Retinal pigment epithelial cell (primary cell): ENCODE data around the gene ACTG2.
"Not testable (repeated sequence)": the region's sequence is repeated elsewhere in the genome, so short reads cannot be mapped to it uniquely, and the experiment has no call there.

Source experiments
- DNase-seq: peaks from one replicate; pipeline ENCODE4 v3.0.0-alpha.2; 2010; ENCODE audit warnings: low read depth
- H3K4me3 ChIP-seq: 2 replicates; pipeline ENCODE4 v1.5.1; 2011; ENCODE audit warnings: mild to moderate bottlenecking, low read length, control low read depth, moderate library complexity
- TF ChIP-seq, protein P1 (sequence below): conservative IDR thresholded peaks from 2 replicates; pipeline ENCODE4 v1.5.1; 2011; ENCODE audit warnings: low read depth, low read length, control low read depth, inconsistent platforms

The ACTG2 gene

DNA sequence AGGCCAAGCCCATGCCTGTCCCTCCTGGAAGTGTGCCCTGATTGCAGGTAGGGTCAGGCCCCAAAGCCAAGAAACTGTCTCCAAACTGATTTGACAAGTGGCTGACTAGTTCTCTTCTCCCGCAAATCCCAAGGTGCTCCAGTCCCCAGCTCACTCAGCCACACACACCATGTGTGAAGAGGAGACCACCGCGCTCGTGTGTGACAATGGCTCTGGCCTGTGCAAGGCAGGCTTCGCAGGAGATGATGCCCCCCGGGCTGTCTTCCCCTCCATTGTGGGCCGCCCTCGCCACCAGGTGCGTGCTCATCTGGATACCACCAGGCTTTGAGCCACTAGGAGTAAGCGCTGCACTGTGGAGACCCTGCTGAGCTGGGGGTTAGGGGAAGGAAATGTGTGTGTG is 8.3 kb downstream of the ACTG2 start:
- no peak for DNase-seq
- no peak overlapping the region for H3K4me3 ChIP-seq
- TF ChIP-seq, protein P1, sequence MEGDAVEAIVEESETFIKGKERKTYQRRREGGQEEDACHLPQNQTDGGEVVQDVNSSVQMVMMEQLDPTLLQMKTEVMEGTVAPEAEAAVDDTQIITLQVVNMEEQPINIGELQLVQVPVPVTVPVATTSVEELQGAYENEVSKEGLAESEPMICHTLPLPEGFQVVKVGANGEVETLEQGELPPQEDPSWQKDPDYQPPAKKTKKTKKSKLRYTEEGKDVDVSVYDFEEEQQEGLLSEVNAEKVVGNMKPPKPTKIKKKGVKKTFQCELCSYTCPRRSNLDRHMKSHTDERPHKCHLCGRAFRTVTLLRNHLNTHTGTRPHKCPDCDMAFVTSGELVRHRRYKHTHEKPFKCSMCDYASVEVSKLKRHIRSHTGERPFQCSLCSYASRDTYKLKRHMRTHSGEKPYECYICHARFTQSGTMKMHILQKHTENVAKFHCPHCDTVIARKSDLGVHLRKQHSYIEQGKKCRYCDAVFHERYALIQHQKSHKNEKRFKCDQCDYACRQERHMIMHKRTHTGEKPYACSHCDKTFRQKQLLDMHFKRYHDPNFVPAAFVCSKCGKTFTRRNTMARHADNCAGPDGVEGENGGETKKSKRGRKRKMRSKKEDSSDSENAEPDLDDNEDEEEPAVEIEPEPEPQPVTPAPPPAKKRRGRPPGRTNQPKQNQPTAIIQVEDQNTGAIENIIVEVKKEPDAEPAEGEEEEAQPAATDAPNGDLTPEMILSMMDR, result no peak

DNA sequence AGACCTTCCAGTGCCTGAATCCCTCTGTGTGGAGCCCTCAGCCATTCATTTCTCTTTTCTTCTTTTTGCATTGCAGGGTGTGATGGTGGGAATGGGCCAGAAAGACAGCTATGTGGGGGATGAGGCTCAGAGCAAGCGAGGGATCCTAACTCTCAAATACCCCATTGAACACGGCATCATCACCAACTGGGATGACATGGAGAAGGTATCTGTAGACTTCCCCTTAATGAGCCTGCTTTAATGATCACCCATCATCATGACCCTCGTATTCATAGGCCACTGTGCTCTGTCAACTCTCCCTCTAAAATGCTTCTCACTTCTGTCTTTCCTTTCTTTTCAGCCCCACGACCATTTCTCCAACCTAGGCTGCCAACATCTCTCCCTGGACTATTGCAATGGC is 9.5 kb downstream of the ACTG2 start:
- TF ChIP-seq, protein P1, result no peak
- H3K4me3 ChIP-seq, result no peak overlapping the region
- no peak for DNase-seq

DNA sequence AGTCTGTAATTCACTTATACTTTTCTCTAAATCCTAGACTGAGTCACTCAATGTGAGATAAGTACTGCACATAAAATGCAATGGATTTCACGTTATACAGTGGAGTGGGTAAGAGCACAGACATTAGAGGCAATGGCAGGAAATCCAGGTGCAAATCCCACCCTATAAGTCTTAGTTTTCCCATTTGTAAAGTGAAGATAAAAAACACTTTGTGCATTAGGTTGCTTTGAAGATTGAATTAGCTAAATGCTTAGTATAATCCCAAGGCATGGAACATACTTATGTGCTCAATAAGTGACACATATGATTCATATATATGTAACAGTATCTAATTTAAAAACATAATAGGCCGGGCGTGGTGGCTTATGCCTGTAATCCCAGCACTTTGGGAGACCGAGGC is 10.5 kb downstream of the ACTG2 start:
- no peak for DNase-seq
- TF ChIP-seq, protein P1, result no peak

DNA sequence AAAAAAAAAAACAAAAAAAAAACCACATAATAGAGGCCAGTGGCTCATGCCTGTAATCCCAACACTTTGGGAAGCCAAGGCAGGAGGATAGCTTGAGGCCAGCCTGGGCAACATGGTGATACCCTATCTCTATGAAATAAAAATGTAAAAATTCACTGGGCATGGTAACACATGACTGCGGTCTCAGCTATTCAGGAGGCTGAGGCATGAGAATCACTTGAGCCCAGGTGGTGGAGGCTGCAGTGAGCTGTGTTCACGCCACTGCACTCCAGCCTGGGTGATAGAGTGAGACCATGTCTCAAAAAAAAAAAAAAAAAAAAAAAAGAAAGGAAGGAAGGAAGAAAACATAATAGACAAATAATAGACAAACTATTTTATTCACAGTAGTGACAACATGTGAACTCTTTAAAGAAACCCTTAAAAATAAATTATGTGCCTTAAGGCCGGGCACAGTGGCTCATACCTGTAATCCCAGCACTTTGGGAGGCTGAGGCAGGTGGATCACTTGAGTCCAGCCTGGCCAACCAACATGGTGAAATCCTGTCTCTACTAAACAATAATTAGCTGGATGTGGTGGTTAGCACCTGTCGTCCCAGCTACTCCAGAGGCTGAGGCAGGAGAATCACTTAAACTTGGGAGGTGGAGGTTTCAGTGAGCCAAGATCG is 11.3 kb downstream of the ACTG2 start:
- DNase-seq, result not testable (repeated sequence)

More for the DNA sequence above, 10.5 kb downstream of the ACTG2 start:
- no peak overlapping the region for H3K4me3 ChIP-seq

DNA sequence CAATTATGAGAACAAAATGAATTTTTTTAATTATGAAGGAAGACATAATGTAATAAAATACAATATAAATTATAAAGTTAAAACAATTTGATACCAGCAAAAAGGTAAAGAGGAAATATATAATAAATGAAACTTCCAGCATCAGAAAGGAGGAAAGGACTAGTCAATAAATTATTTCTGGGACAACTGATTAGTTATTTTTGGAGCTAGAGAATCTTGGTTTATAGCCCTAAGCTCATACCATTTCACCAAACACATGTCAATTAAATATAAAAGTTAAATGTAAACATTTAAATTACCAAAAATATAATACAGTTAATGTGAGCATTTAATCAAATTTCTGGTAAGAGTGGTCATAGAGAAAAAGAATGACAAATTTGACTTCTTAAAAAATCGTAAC is 12.1 kb downstream of the ACTG2 start:
- no peak overlapping the region for H3K4me3 ChIP-seq
- DNase-seq, result no peak
- TF ChIP-seq, protein P1, result no peak

More for the DNA sequence above, 11.3 kb downstream of the ACTG2 start:
- H3K4me3 ChIP-seq, result not testable (repeated sequence)

DNA sequence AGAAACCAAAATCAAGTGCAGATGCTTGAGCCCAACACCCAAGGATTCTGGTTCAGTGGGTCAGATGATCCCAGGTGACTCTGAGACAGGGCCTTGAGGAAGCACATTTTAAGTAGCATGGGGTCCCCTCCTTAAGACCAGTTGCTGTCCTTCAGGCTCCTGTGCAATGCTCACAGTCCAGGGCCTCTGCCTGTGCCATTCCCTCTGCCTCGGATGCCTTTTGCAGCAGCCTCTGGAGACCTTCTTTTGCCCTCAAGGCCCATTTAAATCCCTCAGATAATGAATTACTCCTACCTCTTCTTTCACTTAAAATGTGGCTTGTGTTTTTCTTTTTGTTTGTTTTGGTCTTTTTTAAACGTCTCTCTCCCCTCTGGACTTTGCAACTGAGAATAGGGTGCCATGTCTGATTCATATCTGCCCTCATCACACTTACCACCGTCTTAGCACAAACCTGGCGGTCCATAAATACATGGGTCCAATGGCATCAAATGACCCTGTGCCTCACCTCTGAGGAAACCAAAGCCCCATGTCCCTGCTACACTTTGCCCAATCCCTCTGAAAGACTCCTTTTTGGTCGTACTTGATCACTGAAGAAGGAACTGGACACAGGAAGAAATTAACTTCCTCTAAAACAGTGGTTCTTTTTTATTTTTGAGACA is 14.2 kb downstream of the ACTG2 start:
- no peak overlapping the region for H3K4me3 ChIP-seq
- TF ChIP-seq, protein P1, result no peak
- no peak for DNase-seq

DNA sequence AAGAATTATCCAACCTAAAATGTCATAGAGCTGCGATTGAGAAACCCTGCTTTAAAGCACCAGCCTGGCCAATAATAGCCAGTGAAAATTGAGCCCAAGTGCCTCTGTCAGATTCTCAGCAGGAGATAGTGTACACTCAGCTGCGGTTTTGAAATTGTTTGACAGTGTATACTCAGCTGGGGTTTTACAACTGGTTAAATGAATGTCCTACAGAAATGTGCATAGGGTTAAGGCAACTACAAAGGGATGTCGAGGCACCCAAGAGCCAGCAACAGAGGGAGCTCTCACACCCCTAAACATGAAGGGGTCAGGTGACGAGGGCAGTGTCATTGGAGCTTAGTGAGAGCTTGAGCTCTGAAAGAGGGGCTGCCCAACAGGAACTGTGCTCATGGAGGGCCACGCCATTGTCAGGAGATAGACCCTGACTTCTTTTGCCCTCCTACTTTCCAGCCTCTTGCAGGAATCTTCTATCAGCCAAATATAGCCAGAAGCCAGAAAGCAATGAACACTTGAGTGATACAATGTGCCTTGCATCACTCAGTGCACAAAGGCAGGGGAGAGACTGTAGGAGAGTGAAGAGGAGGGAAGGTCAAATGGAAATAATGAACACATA is 15.1 kb downstream of the ACTG2 start:
- H3K4me3 ChIP-seq, result no peak overlapping the region
- TF ChIP-seq, protein P1, result no peak
- DNase-seq, result no peak
